Neural cell (in vitro differentiated cells): ENCODE measurements around the gene ZMYM3.

Experiments used
- POLR2AphosphoS5 ChIP-seq: IDR thresholded peaks from 2 replicates; pipeline ENCODE4 v1.6.1; 2012
- TF ChIP-seq, protein P1 (sequence below): fragments of 450-650 bp; IDR thresholded peaks from 2 replicates; pipeline ENCODE4 v1.5.1; 2014; ENCODE audit warnings: antibody characterized with exemption, mild to moderate bottlenecking, moderate library complexity; ENCODE audit not compliant: poor library complexity, severe bottlenecking

DNA sequence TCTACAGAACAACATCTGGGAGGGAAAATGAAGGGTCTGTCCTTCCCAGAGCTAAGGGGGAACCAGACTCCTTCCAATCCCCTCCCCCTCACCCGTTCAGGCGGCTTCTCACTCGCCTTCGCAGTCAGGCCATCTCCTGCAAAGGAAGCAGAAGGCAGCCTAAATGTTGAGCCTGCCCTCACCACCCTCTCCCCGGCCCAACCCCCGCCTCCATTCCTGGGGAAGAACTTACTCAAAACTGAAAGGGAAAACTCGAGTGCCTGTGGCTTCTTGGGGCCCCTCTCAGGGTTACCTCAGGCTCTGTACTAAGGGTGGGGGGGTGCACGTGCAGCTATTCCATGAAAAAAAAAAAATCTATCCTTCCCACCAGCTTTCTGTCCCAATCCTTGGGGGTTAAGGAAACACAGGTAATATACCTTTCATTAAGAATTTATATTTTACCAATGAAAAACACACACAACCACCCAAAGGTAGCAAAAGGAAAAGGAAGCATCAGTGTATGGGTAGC, 2.4 kb downstream of the ZMYM3 start:
- TF ChIP-seq, protein P1, sequence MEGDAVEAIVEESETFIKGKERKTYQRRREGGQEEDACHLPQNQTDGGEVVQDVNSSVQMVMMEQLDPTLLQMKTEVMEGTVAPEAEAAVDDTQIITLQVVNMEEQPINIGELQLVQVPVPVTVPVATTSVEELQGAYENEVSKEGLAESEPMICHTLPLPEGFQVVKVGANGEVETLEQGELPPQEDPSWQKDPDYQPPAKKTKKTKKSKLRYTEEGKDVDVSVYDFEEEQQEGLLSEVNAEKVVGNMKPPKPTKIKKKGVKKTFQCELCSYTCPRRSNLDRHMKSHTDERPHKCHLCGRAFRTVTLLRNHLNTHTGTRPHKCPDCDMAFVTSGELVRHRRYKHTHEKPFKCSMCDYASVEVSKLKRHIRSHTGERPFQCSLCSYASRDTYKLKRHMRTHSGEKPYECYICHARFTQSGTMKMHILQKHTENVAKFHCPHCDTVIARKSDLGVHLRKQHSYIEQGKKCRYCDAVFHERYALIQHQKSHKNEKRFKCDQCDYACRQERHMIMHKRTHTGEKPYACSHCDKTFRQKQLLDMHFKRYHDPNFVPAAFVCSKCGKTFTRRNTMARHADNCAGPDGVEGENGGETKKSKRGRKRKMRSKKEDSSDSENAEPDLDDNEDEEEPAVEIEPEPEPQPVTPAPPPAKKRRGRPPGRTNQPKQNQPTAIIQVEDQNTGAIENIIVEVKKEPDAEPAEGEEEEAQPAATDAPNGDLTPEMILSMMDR: no peak
- no peak for TF ChIP-seq POLR2AphosphoS5
